Adipocyte (in vitro differentiated cells): ENCODE measurements around the gene GALNT10.

Source experiments
- DNase-seq: peaks from one replicate; pipeline ENCODE4 v3.0.0-alpha.2; 2015; ENCODE audit warnings: low read depth
- H3K27me3 ChIP-seq: replicated peaks from 2 replicates; pipeline ENCODE4 v1.7.0; 2013; ENCODE audit warnings: mild to moderate bottlenecking, low read length, moderate library complexity; ENCODE audit not compliant: control insufficient read depth, insufficient read depth
- H3K36me3 ChIP-seq: 2 replicates; pipeline ENCODE4 v1.7.0; 2013; ENCODE audit warnings: low read length, mild to moderate bottlenecking, moderate library complexity; ENCODE audit not compliant: control insufficient read depth, insufficient read depth, severe bottlenecking
- H3K4me1 ChIP-seq: 2 replicates; pipeline ENCODE4 v1.7.0; 2013; ENCODE audit warnings: mild to moderate bottlenecking, low read length, moderate library complexity; ENCODE audit not compliant: control insufficient read depth, insufficient read depth
- H3K4me3 ChIP-seq: 2 replicates; pipeline ENCODE4 v1.7.0; 2013; ENCODE audit warnings: mild to moderate bottlenecking, low read length, moderate library complexity
- H3K9ac ChIP-seq: 2 replicates; pipeline ENCODE4 v1.7.0; 2013; ENCODE audit warnings: mild to moderate bottlenecking, low read length, moderate library complexity
- H3K9me3 ChIP-seq: 2 replicates; pipeline ENCODE4 v1.7.0; 2013; ENCODE audit warnings: mild to moderate bottlenecking, low read length, moderate library complexity; ENCODE audit not compliant: control insufficient read depth

GALNT10 gene

GRCh38 chr5:154412925-154413324 lies 222.4 kb downstream of the GALNT10 start:
- Histone ChIP-seq H3K4me1 (no peaks in the 10 kb centered on the region), H3K27me3 (no peaks in the 10 kb centered on the region), H3K9me3 (no peaks in the 10 kb centered on the region), H3K4me3 (no peak overlapping the region), H3K9ac (no peak overlapping the region), H3K36me3 (peaks cover 33% of the 10 kb centered on the region)
- no peak for DNase-seq

DNA sequence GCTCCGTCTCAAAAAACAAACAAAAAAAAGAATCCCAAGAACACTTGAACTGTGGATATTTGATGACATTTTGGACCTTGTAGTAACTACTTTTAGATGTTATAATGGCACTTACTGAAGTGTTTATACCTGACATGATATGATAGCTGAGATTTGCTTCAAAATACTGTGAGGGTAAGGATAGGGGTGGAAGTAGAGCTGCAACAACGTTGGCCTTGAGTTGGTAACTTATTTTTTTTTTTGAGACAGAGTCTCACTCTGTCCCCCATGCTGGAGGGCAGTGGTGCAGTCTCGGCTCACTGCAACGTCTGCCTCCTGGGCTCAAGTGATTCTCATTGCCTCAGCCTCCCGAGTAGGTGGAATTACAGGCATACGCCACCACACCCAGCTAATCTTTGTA lies 224.6 kb downstream of the GALNT10 start:
- Histone ChIP-seq H3K9me3 (no peaks in the 10 kb centered on the region), H3K36me3 (peaks cover 33% of the 10 kb centered on the region), H3K4me3 (no peak overlapping the region), H3K9ac (no peak overlapping the region), H3K4me1 (peaks cover 3% of the 10 kb centered on the region), H3K27me3 (no peaks in the 10 kb centered on the region)
- no peak for DNase-seq

- peaks cover 17% of the 10 kb centered on the region for H3K36me3 ChIP-seq
- no peaks in the 10 kb centered on the region for H3K27me3 ChIP-seq
- no peak overlapping the region for H3K9ac ChIP-seq
- DNase-seq: no peak
- peaks cover 3% of the 10 kb centered on the region for H3K4me1 ChIP-seq
- peaks cover 4% of the 10 kb centered on the region for H3K9me3 ChIP-seq
- no peak overlapping the region for H3K4me3 ChIP-seq
Measured at GRCh38 chr5:154418344-154418820, 227.8 kb downstream of the GALNT10 start.

GRCh38 chr5:154419236-154419635 lies 228.7 kb downstream of the GALNT10 start:
- H3K4me1 ChIP-seq: peaks cover 3% of the 10 kb centered on the region
- no peak overlapping the region for H3K9ac ChIP-seq
- no peak overlapping the region for H3K4me3 ChIP-seq
- H3K36me3 ChIP-seq: peaks cover 15% of the 10 kb centered on the region
- DNase-seq: no peak
- peaks cover 4% of the 10 kb centered on the region for H3K9me3 ChIP-seq
- no peaks in the 10 kb centered on the region for H3K27me3 ChIP-seq

- Histone ChIP-seq H3K27me3 (no peaks in the 10 kb centered on the region), H3K4me3 (no peak overlapping the region), H3K36me3 (peaks cover 9% of the 10 kb centered on the region), H3K9ac (no peak overlapping the region), H3K9me3 (peaks cover 4% of the 10 kb centered on the region), H3K4me1 (peaks cover 3% of the 10 kb centered on the region)
- DNase-seq: peak; percentile 15
Measured at GRCh38 chr5:154421868-154422267, 231.3 kb downstream of the GALNT10 start.

DNA sequence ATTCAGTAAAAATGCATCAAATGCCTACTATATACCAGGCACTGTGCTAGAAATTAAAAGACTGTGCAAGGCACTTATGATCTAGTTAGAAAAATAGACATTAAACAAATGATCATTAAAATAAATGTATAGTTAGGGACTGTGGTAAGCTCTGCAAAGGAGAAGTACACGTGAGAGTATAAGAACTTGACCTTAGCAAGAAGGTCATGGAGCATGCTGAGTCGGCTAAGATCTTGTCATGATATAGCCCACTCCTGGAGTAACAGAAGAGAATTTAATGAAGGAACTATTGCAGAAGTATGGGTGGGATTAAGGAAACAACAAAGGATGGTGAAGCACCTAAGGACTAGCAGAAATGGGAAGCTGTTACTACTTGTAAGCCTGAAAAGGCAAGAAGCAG lies 231.8 kb downstream of the GALNT10 start:
- no peak overlapping the region for H3K4me3 ChIP-seq
- H3K9me3 ChIP-seq: peaks cover 4% of the 10 kb centered on the region
- DNase-seq: no peak

DNA sequence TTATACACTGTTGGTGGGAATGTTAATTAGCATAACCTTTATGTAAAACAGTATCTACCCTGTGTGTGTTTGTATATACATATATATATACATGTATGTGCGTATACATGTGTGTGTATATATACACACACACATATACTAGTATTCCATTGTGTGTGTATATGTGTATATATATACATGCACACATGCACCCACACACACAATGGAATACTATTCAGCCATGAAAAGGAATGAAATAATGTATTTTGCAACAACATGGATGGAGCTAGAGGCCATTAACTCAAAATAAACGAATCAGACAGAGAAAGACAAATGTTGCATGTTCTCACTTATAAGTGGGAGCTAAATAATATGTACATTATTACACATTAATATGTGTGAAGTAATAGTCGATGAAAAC lies 237.7 kb downstream of the GALNT10 start:
- Histone ChIP-seq H3K36me3 (no peaks in the 10 kb centered on the region), H3K4me1 (no peaks in the 10 kb centered on the region), H3K9me3 (peaks cover 2% of the 10 kb centered on the region), H3K4me3 (no peak overlapping the region), H3K9ac (no peak overlapping the region), H3K27me3 (no peaks in the 10 kb centered on the region)
- no peak for DNase-seq

More for the DNA sequence above, 231.8 kb downstream of the GALNT10 start:
- Histone ChIP-seq H3K4me1 (peaks cover 3% of the 10 kb centered on the region), H3K27me3 (no peaks in the 10 kb centered on the region), H3K36me3 (peaks cover 4% of the 10 kb centered on the region), H3K9ac (no peak overlapping the region)

DNA sequence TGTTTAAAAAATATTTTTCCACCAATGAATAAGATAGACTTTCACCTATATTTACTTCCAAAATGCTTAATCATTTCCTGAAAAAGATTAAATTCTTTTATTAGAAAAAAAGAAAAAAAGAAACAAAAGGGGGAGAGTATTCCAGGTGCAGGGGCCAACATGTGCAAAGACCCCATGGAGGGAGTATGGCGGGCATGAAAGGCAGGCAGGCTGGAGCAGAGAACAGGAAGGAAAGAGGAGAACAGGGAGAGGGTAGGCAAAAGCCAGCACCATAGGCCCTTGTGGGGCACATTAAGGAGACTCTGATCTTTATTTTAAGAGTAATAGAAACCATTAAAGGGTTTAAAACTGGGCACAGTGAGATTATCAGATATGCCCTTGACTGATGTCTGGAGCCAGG lies 238.8 kb downstream of the GALNT10 start:
- no peak for DNase-seq
- no peak overlapping the region for H3K4me3 ChIP-seq

DNA sequence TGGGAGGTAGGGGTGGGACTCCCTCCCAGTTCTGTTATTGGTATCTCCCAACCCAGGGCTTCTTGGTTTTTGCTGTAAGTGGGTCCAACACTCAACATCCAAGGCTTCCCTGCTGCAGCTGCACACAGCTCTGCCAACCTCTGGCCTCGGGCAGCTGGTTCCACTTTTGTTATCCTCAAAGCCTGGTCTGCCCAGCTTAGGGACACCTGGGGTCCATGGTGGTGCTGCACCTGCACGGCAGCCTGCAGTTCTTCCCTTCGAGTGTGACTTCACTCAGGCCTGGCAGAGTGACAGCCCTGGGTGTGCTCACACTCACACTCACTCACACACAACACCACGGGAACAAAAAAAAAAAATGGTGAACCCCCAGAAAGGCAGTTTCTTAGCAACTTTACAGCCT lies 239.9 kb downstream of the GALNT10 start:
- DNase-seq: no peak

More for the DNA sequence above, 238.8 kb downstream of the GALNT10 start:
- Histone ChIP-seq H3K27me3 (no peaks in the 10 kb centered on the region), H3K9me3 (no peaks in the 10 kb centered on the region), H3K9ac (no peak overlapping the region), H3K36me3 (peaks cover 4% of the 10 kb centered on the region), H3K4me1 (no peaks in the 10 kb centered on the region)

GRCh38 chr5:154430961-154431630 lies 240.6 kb downstream of the GALNT10 start:
- DNase-seq: no peak
- H3K27me3 ChIP-seq: no peaks in the 10 kb centered on the region
- peaks cover 11% of the 10 kb centered on the region for H3K36me3 ChIP-seq
- no peaks in the 10 kb centered on the region for H3K9me3 ChIP-seq
- no peak overlapping the region for H3K9ac ChIP-seq
- no peaks in the 10 kb centered on the region for H3K4me1 ChIP-seq
- H3K4me3 ChIP-seq: no peak overlapping the region

More for the DNA sequence above, 239.9 kb downstream of the GALNT10 start:
- Histone ChIP-seq H3K27me3 (no peaks in the 10 kb centered on the region), H3K4me1 (no peaks in the 10 kb centered on the region), H3K9me3 (no peaks in the 10 kb centered on the region), H3K9ac (no peak overlapping the region), H3K36me3 (peaks cover 6% of the 10 kb centered on the region), H3K4me3 (no peak overlapping the region)

- H3K9ac ChIP-seq: no peak overlapping the region
- no peaks in the 10 kb centered on the region for H3K9me3 ChIP-seq
- no peak for DNase-seq
- H3K27me3 ChIP-seq: no peaks in the 10 kb centered on the region
- no peak overlapping the region for H3K4me3 ChIP-seq
- H3K4me1 ChIP-seq: no peaks in the 10 kb centered on the region
- H3K36me3 ChIP-seq: peaks cover 37% of the 10 kb centered on the region
Measured at GRCh38 chr5:154435226-154435625, 244.7 kb downstream of the GALNT10 start.
